ENCODE measurements around the gene PRDM16. TPM values are rescaled to one million over a fixed set of nuclear protein-coding genes. Genes with fewer than 3 reads are reported as not detected.

PRDM16 gene
- polyA plus RNA-seq, 1 of the 3 experiments (the other 2 are of a cell fraction), result not detected

GRCh38 chr1:3346478-3346877, 277.5 kb downstream of the PRDM16 start (continued):
- no peak for TF ChIP-seq ZBTB33 (IDR thresholded peaks at IDR 0.05; ENCODE audit: borderline replicate concordance, low read depth)

- Histone ChIP-seq H4K20me1 (ENCODE audit: insufficient read depth) (no peaks in the 10 kb centered on the region), H3K9me3 (no peaks in the 10 kb centered on the region), H3K9ac (no peak overlapping the region), H3K36me3 (replicated peaks in 1 of 2; ENCODE audit: control insufficient read depth in 1 of 2, insufficient read depth in 2 of 2, low read length in 1 of 2) (no peaks in the 10 kb centered on the region), H3F3A (replicated peaks; ENCODE audit: insufficient read depth) (no peaks in the 10 kb centered on the region), H3K79me2 (ENCODE audit: insufficient read depth) (no peaks in the 10 kb centered on the region), H3K9me2 (no peaks in the 10 kb centered on the region), H3K4me2 (no peak overlapping the region), H3K27ac (ENCODE audit: low read depth in 2 of 2, low read length in 1 of 2) (no peak overlapping the region), H2AFZ (ENCODE audit: low read depth) (no peak overlapping the region), H3K27me3 (ENCODE audit: insufficient read depth) (0 out of 2 replicates have a peak, but pooled peaks cover 9% of the 10 kb centered on the region), H3K4me1 (ENCODE audit: control insufficient read depth in 1 of 2, insufficient read depth in 2 of 2, low read depth in 1 of 2, low read length in 1 of 2) (no peaks in the 10 kb centered on the region), H3K4me3 (ENCODE audit: low read depth in 2 of 2, low read length in 1 of 2) (no peak overlapping the region)
- CTCF ChIA-PET, result no interaction called here
- DNase-seq, result no peak
- POLR2A ChIA-PET, result no interaction called here
- WGBS (ENCODE audit: low lambda C conversion rate), result 27% methylated on average over 3 of the region's 18 CpGs
- TF ChIP-seq YY1 (IDR thresholded peaks at IDR 0.05; ENCODE audit: low read depth), result no peak
- TF ChIP-seq, protein P1, sequence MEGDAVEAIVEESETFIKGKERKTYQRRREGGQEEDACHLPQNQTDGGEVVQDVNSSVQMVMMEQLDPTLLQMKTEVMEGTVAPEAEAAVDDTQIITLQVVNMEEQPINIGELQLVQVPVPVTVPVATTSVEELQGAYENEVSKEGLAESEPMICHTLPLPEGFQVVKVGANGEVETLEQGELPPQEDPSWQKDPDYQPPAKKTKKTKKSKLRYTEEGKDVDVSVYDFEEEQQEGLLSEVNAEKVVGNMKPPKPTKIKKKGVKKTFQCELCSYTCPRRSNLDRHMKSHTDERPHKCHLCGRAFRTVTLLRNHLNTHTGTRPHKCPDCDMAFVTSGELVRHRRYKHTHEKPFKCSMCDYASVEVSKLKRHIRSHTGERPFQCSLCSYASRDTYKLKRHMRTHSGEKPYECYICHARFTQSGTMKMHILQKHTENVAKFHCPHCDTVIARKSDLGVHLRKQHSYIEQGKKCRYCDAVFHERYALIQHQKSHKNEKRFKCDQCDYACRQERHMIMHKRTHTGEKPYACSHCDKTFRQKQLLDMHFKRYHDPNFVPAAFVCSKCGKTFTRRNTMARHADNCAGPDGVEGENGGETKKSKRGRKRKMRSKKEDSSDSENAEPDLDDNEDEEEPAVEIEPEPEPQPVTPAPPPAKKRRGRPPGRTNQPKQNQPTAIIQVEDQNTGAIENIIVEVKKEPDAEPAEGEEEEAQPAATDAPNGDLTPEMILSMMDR (IDR thresholded peaks at IDR 0.05), result no peak
- TF ChIP-seq NRF1 (IDR thresholded peaks at IDR 0.05; ENCODE audit: low read depth, low read length), result no peak
- TF ChIP-seq TAF1 (IDR thresholded peaks at IDR 0.05; ENCODE audit: borderline replicate concordance, low read depth, low read length), result no peak
- no peak for TF ChIP-seq MXI1 (IDR thresholded peaks at IDR 0.05; ENCODE audit: low read depth, low read length)
- no peak for TF ChIP-seq TCF12 (IDR thresholded peaks at IDR 0.05)
- no peak for TF ChIP-seq EZH2phosphoT487 (IDR thresholded peaks at IDR 0.05; ENCODE audit: borderline replicate concordance, low read depth)
- no peak for TF ChIP-seq GABPA (IDR thresholded peaks at IDR 0.05; ENCODE audit: low read depth)
These were observed 278.4 kb downstream of the PRDM16 start for GRCh38 chr1:3347257-3348020.

- Histone ChIP-seq H3K27me3 (ENCODE audit: insufficient read depth) (0 out of 2 replicates have a peak, but pooled peaks cover 9% of the 10 kb centered on the region), H2AFZ (ENCODE audit: low read depth) (no peak overlapping the region), H3K9me3 (no peaks in the 10 kb centered on the region), H4K20me1 (ENCODE audit: insufficient read depth) (no peaks in the 10 kb centered on the region), H3K9me2 (no peaks in the 10 kb centered on the region), H3K9ac (no peak overlapping the region), H3K4me2 (no peak overlapping the region), H3F3A (replicated peaks; ENCODE audit: insufficient read depth) (no peaks in the 10 kb centered on the region), H3K79me2 (ENCODE audit: insufficient read depth) (no peaks in the 10 kb centered on the region), H3K27ac (ENCODE audit: low read depth in 2 of 2, low read length in 1 of 2) (no peak overlapping the region), H3K36me3 (replicated peaks in 1 of 2; ENCODE audit: control insufficient read depth in 1 of 2, insufficient read depth in 2 of 2, low read length in 1 of 2) (no peaks in the 10 kb centered on the region), H3K4me3 (ENCODE audit: low read depth in 2 of 2, low read length in 1 of 2) (no peak overlapping the region), H3K4me1 (ENCODE audit: control insufficient read depth in 1 of 2, insufficient read depth in 2 of 2, low read depth in 1 of 2, low read length in 1 of 2) (no peaks in the 10 kb centered on the region)
- 41% methylated on average over 10 of the region's 15 CpGs for WGBS (ENCODE audit: low lambda C conversion rate)
- ChIA-PET CTCF (no interaction called here), POLR2A (no interaction called here)
- no peak for DNase-seq
- TF ChIP-seq RCOR1 (IDR thresholded peaks at IDR 0.05; ENCODE audit: low read length), result no peak
- TF ChIP-seq EZH2phosphoT487 (IDR thresholded peaks at IDR 0.05; ENCODE audit: borderline replicate concordance, low read depth), result no peak
- TF ChIP-seq GATA2 (CRISPR knock-in tag; IDR thresholded peaks at IDR 0.05), result no peak
- no peak for TF ChIP-seq RXRA (IDR thresholded peaks at IDR 0.05; ENCODE audit: borderline replicate concordance, low read depth)
- no peak for TF ChIP-seq FOXM1 (IDR thresholded peaks at IDR 0.05; ENCODE audit: low read depth)
- TF ChIP-seq FOSL2 (IDR thresholded peaks at IDR 0.05; ENCODE audit: borderline replicate concordance, low read depth), result no peak
- no peak for TF ChIP-seq ZBTB33 (IDR thresholded peaks at IDR 0.05; ENCODE audit: borderline replicate concordance, low read depth)
These were observed 279.3 kb downstream of the PRDM16 start for GRCh38 chr1:3348196-3348865.

Data from SK-N-SH (cell line).